Pancreas (tissue), 10 donors: ENCODE results near the gene CTDSPL. TPM values are rescaled to one million over a fixed set of nuclear protein-coding genes. Genes with fewer than 3 reads are reported as not detected.
"Not testable (repeated sequence)": the region's sequence is repeated elsewhere in the genome, so short reads cannot be mapped to it uniquely, and the experiment has no call there.

Source experiments
- ATAC-seq, 4 donors: fragments of 200-7000 bp; cut with Tn5 transposase; one replicate each; pipeline versions ENCODE4 v1.8.0 to v1.9.1; 2020; ENCODE audit warnings: mild to moderate bottlenecking in 4 of 4, moderate library complexity in 4 of 4
- DNase-seq, 6 donors: peaks; one replicate each; pipeline ENCODE4 v3.0.0-alpha.2; 2020
- FAIRE-seq: peaks from 2 replicates; lab custom pipeline; 2012; peaks lifted over from hg19 to GRCh38; lab: Jason Lieb, UNC
- H3K27ac ChIP-seq, 4 donors: fragments of 200-600 bp; sonication (generic); 1 replicate in 3 of 4; 2 replicates in 1 of 4; pipeline versions ENCODE4 v1.5.0 to v1.8.0; 2020
- H3K27me3 ChIP-seq, 4 donors: fragments of 200-600 bp; one replicate each; pipeline ENCODE4 v1.8.0; 2021
- H3K36me3 ChIP-seq, 3 donors: fragments of 200-600 bp; sonication (generic) in 1 of 3; one replicate each; pipeline versions ENCODE4 v1.5.0 to v1.8.0; 2020 to 2021
- H3K4me1 ChIP-seq, 3 donors: fragments of 200-600 bp; one replicate each; pipeline ENCODE4 v1.8.0; 2021
- H3K4me3 ChIP-seq, 4 donors: fragments of 200-600 bp; sonication (generic) in 2 of 4; one replicate each; pipeline versions ENCODE4 v1.5.0 to v1.8.0; 2020 to 2021
- H3K9me3 ChIP-seq, 4 donors: fragments of 200-600 bp; one replicate each; pipeline ENCODE4 v1.8.0; 2021
- CTCF ChIP-seq, 4 donors: fragments of 200-600 bp; sonication (generic) in 3 of 4; IDR thresholded peaks; one replicate each; pipeline versions ENCODE4 v1.5.0 to v1.8.0; 2021; ENCODE audit warnings: antibody characterized with exemption in 4 of 4
- WGBS, 2 donors: extraction: QIAGEN DNeasy Blood & Tissue Kit; methylation state at CpG; one replicate each; pipeline ENCODE4 v1.1.7; 2013; 5-methylcytosine and 5-hydroxymethylcytosine counted together
- intact Hi-C, 3 donors: fragments of 100-400 bp; cut with DNase I; formaldehyde crosslinking; loops; one replicate each; pipeline versions ENCODE4 v1.11.1 to v1.14.2; 2022
- microRNA-seq, 2 donors: library from miRNA; unstranded; fragments of <30 nt; microRNA quantifications; one replicate each; pipeline versions ENCODE4 to v1.1.0, GENCODE V29; 2019 to 2020
- polyA plus RNA-seq, 2 donors: library from polyadenylated mRNA; stranded (reverse); fragments of 200-250 nt; gene quantifications; one replicate each; pipeline ENCODE4 v1.2.3, GENCODE V29; 2013
- total RNA-seq, 6 donors: library from RNA; stranded (reverse); fragmentation: NEBNext Ultra II Directional in 4 of 6; extraction: Animal tissue kit (Norgen Biotek cat#: 25700) in 4 of 6; gene quantifications; one replicate each; pipeline versions ENCODE4 v1.2.1 to v1.2.4, GENCODE V29; 2021 to 2023
- donor health status: healthy with polysubstance abuse.
- donor health status: DM: no; HTN: no; CAD: no; lungs with moderate emphysema.
- donor health status: DM: no; HTN: no; CAD: no.
- donor health status: control.
- donor health status: control.
- donor health status: Bipolar disorder and iron deficiency.
- donor health status: DM: yes; HTN: yes; CAD: no.
- donor health status: DM: no; HTN: no; CAD: no.
- donor health status: DM: no; HTN: no; CAD: no.
- donor health status: DM: yes; HTN: yes; CAD: no.

CTDSPL gene
- total and polyA plus RNA-seq, 8 donors: 8.4 to 34.8 (median 15.4) TPM

- no peaks in the 10 kb centered on the region for H3K27me3 ChIP-seq
- WGBS, 2 donors: 34 to 43% methylated on average over 8 to 9 of the region's 9 CpGs
- no peak for TF ChIP-seq CTCF (IDR thresholded peaks at IDR 0.05)
- intact Hi-C loops: no loop called here
- peak in 2 of 6 donors; percentile 52 to 61 for DNase-seq
- peaks cover 0 to 8% (median 0%) of the 10 kb centered on the region in 3 donors for H3K4me1 ChIP-seq
- H3K9me3 ChIP-seq: no peaks in the 10 kb centered on the region
- H3K27ac ChIP-seq: peak overlapping the region in 2 of 4 donors; percentile 59 to 63
- H3K4me3 ChIP-seq: no peak overlapping the region
- peak; percentile 33 to 70 (median 58) for ATAC-seq
- no peaks in the 10 kb centered on the region for H3K36me3 ChIP-seq
- no peak for FAIRE-seq
Measured at GRCh38 chr3:38031022-38031994, 169.6 kb downstream of the CTDSPL start.

- TF ChIP-seq CTCF (IDR thresholded peaks at IDR 0.05): no peak
- FAIRE-seq (no peak), DNase-seq (no peak), ATAC-seq (no peak)
- intact Hi-C loops: no loop called here
- H3K4me1 ChIP-seq: peaks cover 0 to 8% (median 0%) of the 10 kb centered on the region in 3 donors
- no peaks in the 10 kb centered on the region for H3K36me3 ChIP-seq
- no peak overlapping the region for H3K4me3 ChIP-seq
- H3K27me3 ChIP-seq: no peaks in the 10 kb centered on the region
- no peak overlapping the region for H3K27ac ChIP-seq
- H3K9me3 ChIP-seq: no peaks in the 10 kb centered on the region
- WGBS, 2 donors: 89 to 94% methylated on average over 1 of the region's 1 CpG
Measured at GRCh38 chr3:38032328-38032865, 170.7 kb downstream of the CTDSPL start.

- FAIRE-seq, ATAC-seq, H3K4me3 ChIP-seq, H3K9me3 ChIP-seq, intact Hi-C loops, H3K36me3 ChIP-seq, H3K27me3 ChIP-seq, H3K4me1 ChIP-seq, DNase-seq, H3K27ac ChIP-seq: not testable (repeated sequence)
- 81 to 91% methylated on average over 6 to 7 of the region's 7 CpGs for WGBS, 2 donors
Measured at GRCh38 chr3:38033586-38033985, 171.9 kb downstream of the CTDSPL start.

Small RNA genes lying within 50 kb of the gene (microRNA-seq; reads per million reads assigned to microRNA genes)
- gene MIR26A1: 5.6 to 10.0 reads per million in 2 donors

Other genes starting within 250 kb of the CTDSPL start
- gene VILL, start 128.9 kb downstream of the CTDSPL start, total RNA-seq: 1 to 10 TPM; 1.2 to 6.6 (median 2.7) TPM
- 1 to 10 TPM; 5.1 to 7.0 TPM for gene VILL, start 128.9 kb downstream of the CTDSPL start, polyA plus RNA-seq
- gene PLCD1, start 167.8 kb downstream of the CTDSPL start, total RNA-seq: 10 to 100 TPM in 2 of 6 donors, 1 to 10 TPM in 4; 7.5 to 15.6 (median 8.9) TPM
- gene PLCD1, start 167.8 kb downstream of the CTDSPL start, polyA plus RNA-seq: 10 to 100 TPM; 14.3 to 14.6 TPM
- under 1 TPM; 0.14 to 0.60 (median 0.49) TPM for gene DLEC1, start 177.3 kb downstream of the CTDSPL start, total RNA-seq
- gene DLEC1, start 177.3 kb downstream of the CTDSPL start, polyA plus RNA-seq: under 1 TPM; 0.61 to 0.75 TPM